Ishikawa (cell line): ENCODE data around the gene TMCC1.

Experiments
- CEBPB ChIP-seq: IDR thresholded peaks from 2 replicates; pipeline ENCODE4 v1.6.1; 2012
- CREB1 ChIP-seq: IDR thresholded peaks from 2 replicates; pipeline ENCODE4 v1.6.1; 2012; ENCODE audit warnings: low read depth
- EGR1 ChIP-seq: IDR thresholded peaks from 2 replicates; pipeline ENCODE4 v1.6.1; 2012
- EP300 ChIP-seq: IDR thresholded peaks from 2 replicates; pipeline ENCODE4 v1.6.1; 2012; ENCODE audit warnings: borderline replicate concordance
- FOXM1 ChIP-seq: IDR thresholded peaks from 2 replicates; pipeline ENCODE4 v1.6.1; 2012; ENCODE audit warnings: low read depth, borderline replicate concordance
- MAX ChIP-seq: IDR thresholded peaks from 2 replicates; pipeline ENCODE4 v1.6.1; 2012
- NFIC ChIP-seq: IDR thresholded peaks from 2 replicates; pipeline ENCODE4 v1.6.1; 2012
- RAD21 ChIP-seq: IDR thresholded peaks from 2 replicates; pipeline ENCODE4 v1.6.1; 2012; ENCODE audit warnings: low read depth
- REST ChIP-seq: IDR thresholded peaks from 2 replicates; pipeline ENCODE4 v1.6.1; 2012; ENCODE audit warnings: low read depth, mild to moderate bottlenecking
- TAF1 ChIP-seq: IDR thresholded peaks from 2 replicates; pipeline ENCODE4 v1.6.1; 2012; ENCODE audit warnings: low read depth, mild to moderate bottlenecking
- TCF12 ChIP-seq: IDR thresholded peaks from 2 replicates; pipeline ENCODE4 v1.6.1; 2012; ENCODE audit warnings: low read depth
- TEAD4 ChIP-seq: IDR thresholded peaks from 2 replicates; pipeline ENCODE4 v1.6.1; 2012
- YY1 ChIP-seq: IDR thresholded peaks from 2 replicates; pipeline ENCODE4 v1.6.1; 2012; ENCODE audit warnings: low read depth
- ZBTB7A ChIP-seq: IDR thresholded peaks from 2 replicates; pipeline ENCODE4 v1.6.1; 2012; ENCODE audit warnings: low read depth
- TF ChIP-seq, protein P1 (sequence below): IDR thresholded peaks from 2 replicates; pipeline ENCODE4 v1.6.1; 2012

TMCC1 gene

GRCh38 chr3:129648391-129648790 lies 245.1 kb downstream of the TMCC1 start:
- TF ChIP-seq TAF1 (no peak), ZBTB7A (no peak), EP300 (no peak), CREB1 (no peak), REST (no peak), YY1 (no peak), RAD21 (no peak), FOXM1 (no peak), CEBPB (no peak), TEAD4 (no peak), NFIC (no peak), MAX (no peak), TCF12 (no peak), EGR1 (no peak)
- TF ChIP-seq, protein P1, sequence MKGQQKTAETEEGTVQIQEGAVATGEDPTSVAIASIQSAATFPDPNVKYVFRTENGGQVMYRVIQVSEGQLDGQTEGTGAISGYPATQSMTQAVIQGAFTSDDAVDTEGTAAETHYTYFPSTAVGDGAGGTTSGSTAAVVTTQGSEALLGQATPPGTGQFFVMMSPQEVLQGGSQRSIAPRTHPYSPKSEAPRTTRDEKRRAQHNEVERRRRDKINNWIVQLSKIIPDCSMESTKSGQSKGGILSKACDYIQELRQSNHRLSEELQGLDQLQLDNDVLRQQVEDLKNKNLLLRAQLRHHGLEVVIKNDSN: no peak

- TF ChIP-seq FOXM1 (no peak), EGR1 (no peak), TAF1 (no peak), RAD21 (no peak), TCF12 (no peak), TEAD4 (no peak)
Measured at GRCh38 chr3:129645286-129645685, 248.2 kb downstream of the TMCC1 start.

GRCh38 chr3:129644836-129645235 lies 248.7 kb downstream of the TMCC1 start:
- TF ChIP-seq TEAD4: 0 out of 2 replicates have a peak, but pooled peaks have one; percentile 14
- TF ChIP-seq YY1: no peak
- no peak for TF ChIP-seq TCF12

GRCh38 chr3:129638481-129638880 lies 255.0 kb downstream of the TMCC1 start:
- TF ChIP-seq REST (no peak), TAF1 (no peak), NFIC (no peak), MAX (no peak), EP300 (no peak), TEAD4 (no peak)
- TF ChIP-seq, protein P1: no peak

DNA sequence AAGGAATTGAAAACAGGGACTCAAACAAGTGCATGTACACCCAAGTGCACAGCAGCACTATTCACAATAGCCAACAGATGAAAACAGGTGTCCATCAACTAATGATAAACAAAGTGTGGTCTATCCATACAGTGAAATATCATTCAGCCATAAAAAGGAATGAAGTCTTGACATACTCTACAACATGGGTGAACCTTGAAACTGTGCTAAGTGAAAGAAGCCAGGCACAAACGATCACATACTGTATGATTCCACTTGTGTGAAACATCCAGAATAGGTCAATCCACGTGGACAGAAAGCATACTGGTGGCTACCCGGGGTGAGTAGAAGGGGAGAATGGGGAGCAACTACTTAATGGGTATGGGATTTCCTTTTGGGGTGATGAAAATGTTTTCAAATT lies 257.4 kb downstream of the TMCC1 start:
- no peak for TF ChIP-seq EP300
- TF ChIP-seq YY1: no peak
- no peak for TF ChIP-seq EGR1
- TF ChIP-seq RAD21: no peak

- TF ChIP-seq TAF1 (no peak), RAD21 (no peak), ZBTB7A (no peak), CREB1 (no peak), YY1 (no peak), MAX (no peak), EP300 (no peak), FOXM1 (no peak), EGR1 (no peak), REST (no peak), TEAD4 (no peak), NFIC (no peak)
Measured at GRCh38 chr3:129635656-129636055, 257.9 kb downstream of the TMCC1 start.
